Measurements from ENCODE around the gene CT45A7.
"Not testable (repeated sequence)": the region's sequence is repeated elsewhere in the genome, so short reads cannot be mapped to it uniquely, and the experiment has no call there.

Gene CT45A7, protein sequence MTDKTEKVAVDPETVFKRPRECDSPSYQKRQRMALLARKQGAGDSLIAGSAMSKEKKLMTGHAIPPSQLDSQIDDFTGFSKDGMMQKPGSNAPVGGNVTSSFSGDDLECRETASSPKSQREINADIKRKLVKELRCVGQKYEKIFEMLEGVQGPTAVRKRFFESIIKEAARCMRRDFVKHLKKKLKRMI

DNA sequence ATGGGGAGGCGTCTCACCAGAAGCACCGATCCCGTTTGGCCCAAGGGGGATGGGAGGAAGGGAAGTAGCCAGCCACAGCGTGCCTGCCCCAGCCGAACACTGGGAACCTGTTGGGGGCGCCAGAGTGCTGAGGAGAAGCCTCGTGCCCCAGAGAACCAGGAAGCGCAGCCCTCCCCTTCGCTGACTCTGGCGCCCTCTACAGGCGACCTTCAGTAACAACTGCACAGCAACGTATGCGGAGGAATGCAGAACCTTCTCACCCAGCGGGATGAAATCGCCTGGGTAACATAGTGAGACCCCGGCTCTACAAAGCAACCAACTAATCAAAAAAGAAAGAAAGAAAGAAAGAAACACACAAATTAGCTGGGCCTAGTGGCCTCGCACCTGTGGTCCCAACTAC is at the start of gene CT45A7:
Gene CT45A7, minus strand, starts transcription at position 101 of the 400 bp plus-strand sequence. CDS start 3,747 bp downstream, outside the sequence.
- not testable (repeated sequence) for DNase-seq (ENCODE audit: low spot score)

DNA sequence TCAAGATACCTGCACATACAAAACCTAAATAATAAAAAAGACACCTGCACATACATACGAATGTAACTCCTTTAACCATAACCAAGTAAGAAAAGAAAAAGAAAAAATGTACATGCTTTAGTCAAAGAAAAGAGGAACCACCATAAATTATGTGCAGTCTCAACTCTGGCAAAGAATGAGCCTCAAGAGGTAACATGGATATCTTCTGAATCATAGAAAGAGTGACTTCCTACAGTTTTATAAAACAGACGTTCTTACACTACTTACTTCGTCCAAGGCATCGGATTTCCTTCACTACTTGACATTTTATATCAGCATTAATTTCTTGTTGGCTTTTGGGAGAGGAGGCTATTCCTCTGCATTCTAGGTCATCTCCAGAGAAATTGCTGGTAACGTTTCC is 45.7 kb upstream of the CT45A7 start:
- not testable (repeated sequence) for DNase-seq (ENCODE audit: low spot score)

DNA sequence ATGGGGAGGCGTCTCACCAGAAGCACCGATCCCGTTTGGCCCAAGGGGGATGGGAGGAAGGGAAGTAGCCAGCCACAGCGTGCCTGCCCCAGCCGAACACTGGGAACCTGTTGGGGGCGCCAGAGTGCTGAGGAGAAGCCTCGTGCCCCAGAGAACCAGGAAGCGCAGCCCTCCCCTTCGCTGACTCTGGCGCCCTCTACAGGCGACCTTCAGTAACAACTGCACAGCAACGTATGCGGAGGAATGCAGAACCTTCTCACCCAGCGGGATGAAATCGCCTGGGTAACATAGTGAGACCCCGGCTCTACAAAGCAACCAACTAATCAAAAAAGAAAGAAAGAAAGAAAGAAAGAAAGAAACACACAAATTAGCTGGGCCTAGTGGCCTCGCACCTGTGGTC is 34.6 kb upstream of the CT45A7 start, which contains the start of gene CT45A9:
Gene CT45A9, minus strand, starts transcription at position 101 of the 400 bp plus-strand sequence. CDS start 3,751 bp downstream, outside the sequence.
- DNase-seq (ENCODE audit: low spot score), result not testable (repeated sequence)

DNA sequence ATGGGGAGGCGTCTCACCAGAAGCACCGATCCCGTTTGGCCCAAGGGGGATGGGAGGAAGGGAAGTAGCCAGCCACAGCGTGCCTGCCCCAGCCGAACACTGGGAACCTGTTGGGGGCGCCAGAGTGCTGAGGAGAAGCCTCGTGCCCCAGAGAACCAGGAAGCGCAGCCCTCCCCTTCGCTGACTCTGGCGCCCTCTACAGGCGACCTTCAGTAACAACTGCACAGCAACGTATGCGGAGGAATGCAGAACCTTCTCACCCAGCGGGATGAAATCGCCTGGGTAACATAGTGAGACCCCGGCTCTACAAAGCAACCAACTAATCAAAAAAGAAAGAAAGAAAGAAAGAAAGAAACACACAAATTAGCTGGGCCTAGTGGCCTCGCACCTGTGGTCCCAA is 17.4 kb upstream of the CT45A7 start, which contains the start of gene CT45A8:
Gene CT45A8, minus strand, starts transcription at position 101 of the 400 bp plus-strand sequence. CDS start 3,755 bp downstream, outside the sequence.
- not testable (repeated sequence) for DNase-seq (ENCODE audit: low spot score)

DNA sequence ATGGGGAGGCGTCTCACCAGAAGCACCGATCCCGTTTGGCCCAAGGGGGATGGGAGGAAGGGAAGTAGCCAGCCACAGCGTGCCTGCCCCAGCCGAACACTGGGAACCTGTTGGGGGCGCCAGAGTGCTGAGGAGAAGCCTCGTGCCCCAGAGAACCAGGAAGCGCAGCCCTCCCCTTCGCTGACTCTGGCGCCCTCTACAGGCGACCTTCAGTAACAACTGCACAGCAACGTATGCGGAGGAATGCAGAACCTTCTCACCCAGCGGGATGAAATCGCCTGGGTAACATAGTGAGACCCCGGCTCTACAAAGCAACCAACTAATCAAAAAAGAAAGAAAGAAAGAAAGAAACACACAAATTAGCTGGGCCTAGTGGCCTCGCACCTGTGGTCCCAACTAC is 17.2 kb downstream of the CT45A7 start, which contains the start of gene CT45A2:
Gene CT45A2, minus strand, starts transcription at position 101 of the 400 bp plus-strand sequence. CDS start 3,747 bp downstream, outside the sequence.
- not testable (repeated sequence) for DNase-seq (ENCODE audit: low spot score)

GRCh38 chrX:135802687-135803086 is 34.4 kb downstream of the CT45A7 start, which contains the start of gene CT45A6:
Gene CT45A6, minus strand, starts transcription at chrX:135802787. Its CDS starts 3,794 bp downstream, at chrX:135798993.
- not testable (repeated sequence) for DNase-seq (ENCODE audit: low spot score)

DNA sequence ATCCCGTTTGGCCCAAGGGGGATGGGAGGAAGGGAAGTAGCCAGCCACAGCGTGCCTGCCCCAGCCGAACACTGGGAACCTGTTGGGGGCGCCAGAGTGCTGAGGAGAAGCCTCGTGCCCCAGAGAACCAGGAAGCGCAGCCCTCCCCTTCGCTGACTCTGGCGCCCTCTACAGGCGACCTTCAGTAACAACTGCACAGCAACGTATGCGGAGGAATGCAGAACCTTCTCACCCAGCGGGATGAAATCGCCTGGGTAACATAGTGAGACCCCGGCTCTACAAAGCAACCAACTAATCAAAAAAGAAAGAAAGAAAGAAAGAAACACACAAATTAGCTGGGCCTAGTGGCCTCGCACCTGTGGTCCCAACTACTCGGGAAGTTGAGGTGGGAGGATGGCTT is 51.7 kb downstream of the CT45A7 start, which contains the start of gene CT45A5:
Gene CT45A5, minus strand, starts transcription at position 101 of the 400 bp plus-strand sequence. CDS start 3,774 bp downstream, outside the sequence.
- DNase-seq (ENCODE audit: low spot score), result not testable (repeated sequence)
